Measurements from ENCODE around the gene KIAA1217.

DNA sequence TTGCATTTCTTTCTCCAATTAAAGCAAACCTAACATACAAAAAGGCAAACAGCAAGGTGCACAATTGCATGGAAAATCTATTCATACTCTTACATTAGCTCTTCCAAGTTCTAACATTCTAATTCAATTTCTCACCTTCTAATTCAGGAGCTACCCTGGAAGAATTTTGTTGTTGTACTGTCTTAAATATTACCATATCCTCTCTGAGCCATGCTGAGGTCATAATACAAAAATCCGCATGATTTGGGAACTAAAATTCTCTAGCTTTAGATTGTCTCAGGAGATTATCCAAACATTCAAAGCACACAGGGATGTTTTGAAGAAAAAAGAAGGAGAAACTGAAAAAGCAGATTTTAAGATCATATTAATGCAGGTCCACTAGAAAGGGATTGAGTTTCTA is 229.9 kb downstream of the KIAA1217 start:
- TF ChIP-seq, protein P1, sequence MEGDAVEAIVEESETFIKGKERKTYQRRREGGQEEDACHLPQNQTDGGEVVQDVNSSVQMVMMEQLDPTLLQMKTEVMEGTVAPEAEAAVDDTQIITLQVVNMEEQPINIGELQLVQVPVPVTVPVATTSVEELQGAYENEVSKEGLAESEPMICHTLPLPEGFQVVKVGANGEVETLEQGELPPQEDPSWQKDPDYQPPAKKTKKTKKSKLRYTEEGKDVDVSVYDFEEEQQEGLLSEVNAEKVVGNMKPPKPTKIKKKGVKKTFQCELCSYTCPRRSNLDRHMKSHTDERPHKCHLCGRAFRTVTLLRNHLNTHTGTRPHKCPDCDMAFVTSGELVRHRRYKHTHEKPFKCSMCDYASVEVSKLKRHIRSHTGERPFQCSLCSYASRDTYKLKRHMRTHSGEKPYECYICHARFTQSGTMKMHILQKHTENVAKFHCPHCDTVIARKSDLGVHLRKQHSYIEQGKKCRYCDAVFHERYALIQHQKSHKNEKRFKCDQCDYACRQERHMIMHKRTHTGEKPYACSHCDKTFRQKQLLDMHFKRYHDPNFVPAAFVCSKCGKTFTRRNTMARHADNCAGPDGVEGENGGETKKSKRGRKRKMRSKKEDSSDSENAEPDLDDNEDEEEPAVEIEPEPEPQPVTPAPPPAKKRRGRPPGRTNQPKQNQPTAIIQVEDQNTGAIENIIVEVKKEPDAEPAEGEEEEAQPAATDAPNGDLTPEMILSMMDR (conservative IDR thresholded peaks at IDR 0.05; ENCODE audit: low read depth, low read length), result no peak
- TF ChIP-seq CEBPB (IDR thresholded peaks at IDR 0.05; ENCODE audit: low read depth, low read length) (no peak), BHLHE40 (IDR thresholded peaks at IDR 0.05; ENCODE audit: low read depth, low read length) (no peak), POLR2A (IDR thresholded peaks at IDR 0.05; ENCODE audit: low read depth, low read length) (no peak), MXI1 (IDR thresholded peaks at IDR 0.05; ENCODE audit: borderline replicate concordance, low read depth, low read length) (no peak), FOS (IDR thresholded peaks at IDR 0.05; ENCODE audit: low read depth, low read length) (no peak)
